Measurements from ENCODE around the gene C1QTNF9.
"Not testable (repeated sequence)": the region's sequence is repeated elsewhere in the genome, so short reads cannot be mapped to it uniquely, and the experiment has no call there.

C1QTNF9 gene

DNA sequence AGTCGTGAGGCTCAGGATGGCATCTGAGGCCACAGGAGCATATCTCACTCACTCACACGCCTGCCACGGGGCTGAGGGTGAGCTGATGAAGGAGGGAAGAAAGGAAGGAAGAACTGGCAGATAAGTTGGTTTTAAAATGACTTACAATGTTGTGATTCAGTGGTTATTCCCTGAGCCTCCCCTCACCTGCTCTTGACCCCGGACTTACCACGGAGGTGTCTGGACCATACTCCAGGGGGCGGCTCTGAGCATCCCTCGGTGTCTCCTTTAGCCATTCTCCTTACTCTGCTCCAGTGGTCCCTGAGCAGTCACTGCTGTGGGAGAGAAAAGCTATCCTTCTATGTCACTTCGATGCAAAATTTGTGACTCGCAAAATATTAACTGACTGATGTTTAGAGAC is 61.9 kb downstream of the C1QTNF9 start:
- not testable (repeated sequence) for DNase-seq
